DMS79 treated with DMSO at 0.1 percent for 48 hours (cell line): ENCODE results near the gene LTA4H.
"Not testable (repeated sequence)": the region's sequence is repeated elsewhere in the genome, so short reads cannot be mapped to it uniquely, and the experiment has no call there.

Experiments
- DNase-seq: peaks from one replicate; lab custom pipeline; 2025; lab: John Stamatoyannopoulos, UW

LTA4H gene

GRCh38 chr12:96035283-96036236, at the start of gene LTA4H:
Gene LTA4H, minus strand, starts transcription at chr12:96035587. Its CDS starts 68 bp downstream, at chr12:96035519.
- DNase-seq, result peak; percentile 99

- DNase-seq, result no peak
Measured at GRCh38 chr12:96084624-96085023, 49.2 kb upstream of the LTA4H start.

GRCh38 chr12:96083020-96083719, 47.8 kb upstream of the LTA4H start:
- DNase-seq, result no peak

- no peak for DNase-seq
Measured at GRCh38 chr12:96081596-96081995, 46.2 kb upstream of the LTA4H start.

- DNase-seq, result no peak
Measured at GRCh38 chr12:96078231-96079135, 43.1 kb upstream of the LTA4H start.

- DNase-seq, result no peak
Measured at GRCh38 chr12:96077081-96077480, 41.7 kb upstream of the LTA4H start.

- no peak for DNase-seq
Measured at GRCh38 chr12:96075560-96075959, 40.2 kb upstream of the LTA4H start.

- no peak for DNase-seq
Measured at GRCh38 chr12:96073346-96074330, 38.3 kb upstream of the LTA4H start.

GRCh38 chr12:96070670-96071279, 35.4 kb upstream of the LTA4H start:
- no peak for DNase-seq

GRCh38 chr12:96069511-96070231, 34.3 kb upstream of the LTA4H start:
- DNase-seq, result no peak

GRCh38 chr12:96068636-96069035, 33.2 kb upstream of the LTA4H start:
- DNase-seq, result no peak

GRCh38 chr12:96068111-96068510, 32.7 kb upstream of the LTA4H start:
- DNase-seq, result no peak

- not testable (repeated sequence) for DNase-seq
Measured at GRCh38 chr12:96065776-96066175, 30.4 kb upstream of the LTA4H start.

GRCh38 chr12:96064966-96065365, 29.6 kb upstream of the LTA4H start:
- no peak for DNase-seq

GRCh38 chr12:96064271-96064670, 28.9 kb upstream of the LTA4H start:
- no peak for DNase-seq

- DNase-seq, result no peak
Measured at GRCh38 chr12:96063046-96063445, 27.7 kb upstream of the LTA4H start.

- peak; percentile 29 for DNase-seq
Measured at GRCh38 chr12:96061864-96062453, 26.6 kb upstream of the LTA4H start.

GRCh38 chr12:96061323-96061722, 25.9 kb upstream of the LTA4H start:
- no peak for DNase-seq

GRCh38 chr12:96060041-96060440, 24.7 kb upstream of the LTA4H start:
- no peak for DNase-seq
